IMR-90 (cell line): ENCODE measurements around the gene RNF34. TPM values are rescaled to one million over a fixed set of nuclear protein-coding genes. Genes with fewer than 3 reads are reported as not detected.
"Not testable (repeated sequence)": the region's sequence is repeated elsewhere in the genome, so short reads cannot be mapped to it uniquely, and the experiment has no call there.

Source experiments
- ATAC-seq: fragments of 200-7000 bp; cut with Tn5 transposase; 2 replicates; pipeline ENCODE4 v1.9.1; 2020; ENCODE audit warnings: low read depth, mild to moderate bottlenecking, moderate library complexity
- BruUV-seq: library from RNA; stranded (reverse); fragments of 400-500 nt; replicated peaks from 2 replicates; lab custom pipeline; 2021; lab: Mats Ljungman, UMichigan
- CTCF ChIA-PET: fragments of 300-600 bp; formaldehyde crosslinking; extraction: SDS; loops from one replicate; lab custom pipeline; 2021; ENCODE audit warnings: antibody characterized with exemption; lab: Yijun Ruan, JAX
- POLR2A ChIA-PET: fragments of 300-600 bp; sonication (Branson Sonifier 250); formaldehyde crosslinking; loops from one replicate; lab custom pipeline; 2022; ENCODE audit warnings: antibody characterized with exemption; ENCODE audit not compliant: unreplicated experiment; lab: Charles Lee
- DNase-seq: peaks from one replicate; pipeline ENCODE4 v3.0.0; 2013
- H2AFZ ChIP-seq: replicated peaks from 2 replicates; pipeline ENCODE3; 2013; ENCODE audit warnings: low read length, mild to moderate bottlenecking; ENCODE audit not compliant: poor library complexity
- H2AK5ac ChIP-seq: 2 replicates; pipeline ENCODE4 v1.6.1; 2013; ENCODE audit warnings: low read depth, low read length, inconsistent platforms
- H2AK9ac ChIP-seq: replicated peaks from 2 replicates; pipeline ENCODE3; 2013; ENCODE audit warnings: mild to moderate bottlenecking, low read depth, low read length, moderate library complexity; ENCODE audit not compliant: poor library complexity
- H2BK120ac ChIP-seq: 2 replicates; pipeline ENCODE4 v1.6.1; 2013; ENCODE audit warnings: low read depth, low read length, inconsistent platforms
- H2BK15ac ChIP-seq: 3 replicates; pipeline ENCODE4 v1.6.1; 2013; ENCODE audit warnings: low read depth, low read length, inconsistent platforms
- H2BK20ac ChIP-seq: 2 replicates; pipeline ENCODE4 v1.6.1; 2013; ENCODE audit warnings: low read depth, mild to moderate bottlenecking, inconsistent platforms, low read length, moderate library complexity
- H2BK5ac ChIP-seq: 2 replicates; pipeline ENCODE4 v1.6.1; 2013; ENCODE audit warnings: mild to moderate bottlenecking, low read depth, low read length, inconsistent platforms; ENCODE audit not compliant: poor library complexity, severe bottlenecking
- H3K14ac ChIP-seq: replicated peaks from 2 replicates; pipeline ENCODE4 v1.6.1; 2013; ENCODE audit warnings: low read depth, low read length, inconsistent platforms
- H3K18ac ChIP-seq: 2 replicates; pipeline ENCODE4 v1.6.1; 2013; ENCODE audit warnings: low read depth, low read length, control low read depth
- H3K23ac ChIP-seq: 2 replicates; pipeline ENCODE4 v1.6.1; 2013; ENCODE audit warnings: low read depth, low read length, inconsistent platforms
- H3K27ac ChIP-seq: 2 replicates; pipeline ENCODE4 v1.5.1; 2013; ENCODE audit warnings: mild to moderate bottlenecking, control low read depth, low read length; ENCODE audit not compliant: insufficient read depth
- H3K27me3 ChIP-seq: 2 replicates; pipeline ENCODE4 v1.6.1; 2013; ENCODE audit warnings: low read length; ENCODE audit not compliant: control insufficient read depth, insufficient read depth
- H3K36me3 ChIP-seq: 2 replicates; pipeline ENCODE4 v1.6.1; 2013; ENCODE audit warnings: low read length, mixed read lengths; ENCODE audit not compliant: control insufficient read depth, insufficient read depth
- H3K4ac ChIP-seq: 2 replicates; pipeline ENCODE4 v1.6.1; 2013; ENCODE audit warnings: low read depth, low read length, inconsistent platforms
- H3K4me1 ChIP-seq: 2 replicates; pipeline ENCODE4 v1.6.1; 2013; ENCODE audit warnings: low read length, mixed read lengths; ENCODE audit not compliant: control insufficient read depth, insufficient read depth
- H3K4me2 ChIP-seq: 2 replicates; pipeline ENCODE4 v1.6.1; 2013; ENCODE audit warnings: low read depth, mild to moderate bottlenecking, control low read depth, low read length, moderate library complexity
- H3K4me3 ChIP-seq: 2 replicates; pipeline ENCODE4 v1.5.1; 2013; ENCODE audit warnings: low read depth, mild to moderate bottlenecking, control low read depth, low read length, moderate library complexity; ENCODE audit not compliant: insufficient read depth
- H3K56ac ChIP-seq: 2 replicates; pipeline ENCODE4 v1.6.1; 2013; ENCODE audit warnings: low read length, inconsistent platforms; ENCODE audit not compliant: insufficient read depth; ENCODE audit errors: extremely low read depth
- H3K79me1 ChIP-seq, 2 experiments: 2 replicates each; pipeline ENCODE4 v1.6.1; 2013; ENCODE audit warnings: low read length in 2 of 2, inconsistent platforms in 1 of 2, low read depth in 1 of 2
- H3K9ac ChIP-seq: 2 replicates; pipeline ENCODE4 v1.6.1; 2013; ENCODE audit warnings: low read depth, low read length, control low read depth
- H3K9me1 ChIP-seq: 2 replicates; pipeline ENCODE4 v1.6.1; 2013; ENCODE audit warnings: low read length, inconsistent platforms; ENCODE audit not compliant: insufficient read depth
- H3K9me3 ChIP-seq: 2 replicates; pipeline ENCODE4 v1.6.1; 2013; ENCODE audit warnings: low read length; ENCODE audit not compliant: control insufficient read depth, insufficient read depth
- H4K20me1 ChIP-seq: 2 replicates; pipeline ENCODE4 v1.6.1; 2013; ENCODE audit warnings: low read length, inconsistent platforms; ENCODE audit not compliant: insufficient read depth
- H4K5ac ChIP-seq: 2 replicates; pipeline ENCODE4 v1.6.1; 2013; ENCODE audit warnings: mild to moderate bottlenecking, low read depth, low read length, control low read depth
- H4K8ac ChIP-seq, 2 experiments: 2 replicates each; pipeline ENCODE4 v1.6.1; 2013; ENCODE audit warnings: low read depth in 2 of 2, low read length in 2 of 2, control low read depth in 1 of 2, inconsistent platforms in 1 of 2
- H4K91ac ChIP-seq: 2 replicates; pipeline ENCODE4 v1.6.1; 2013; ENCODE audit warnings: low read depth, low read length, inconsistent platforms; ENCODE audit not compliant: insufficient read depth
- CEBPB ChIP-seq: IDR thresholded peaks from 2 replicates; pipeline ENCODE4 v1.6.1; 2012; ENCODE audit warnings: low read depth, low read length, improper control_type of control experiment
- WGBS, 2 experiments: methylation state at CpG; one replicate each; pipeline versions ENCODE4 v1.1.5 to v1.1.7; 2013; ENCODE audit warnings: missing lambda C conversion rate in 2 of 2; ENCODE audit not compliant: insufficient read length in 1 of 2; ENCODE audit errors: extremely low coverage in 2 of 2; 5-methylcytosine and 5-hydroxymethylcytosine counted together
- dilution Hi-C: fragments of 300-500 bp; cut with HindIII; formaldehyde crosslinking; loops from one replicate; pipeline ENCODE4 v1.14.3; 2018; ENCODE audit warnings: low sequenced_read_pairs; ENCODE audit not compliant: unreplicated experiment
- in situ Hi-C: fragments of 300-500 bp; cut with MboI; formaldehyde crosslinking; loops from 3 replicates; pipeline ENCODE4 v1.14.3; 2019; ENCODE audit warnings: low sequenced_read_pairs, inconsistent platforms, mixed read lengths
- intact Hi-C: fragments of 100-400 bp; cut with micrococcal nuclease; formaldehyde crosslinking; loops from 2 replicates; pipeline ENCODE4 v1.10.0; 2022
- polyA plus RNA-seq, 3 experiments: library from polyadenylated mRNA; depleted of rRNA; stranded (reverse); fragments of >200 nt; gene quantifications; 2 replicates each; pipeline ENCODE4 v1.2.3, GENCODE V29; 2012; ENCODE audit warnings: low replicate concordance in 1 of 3
- total RNA-seq: library from RNA; depleted of rRNA; stranded (reverse); fragments of >200 nt; gene quantifications from 2 replicates; pipeline ENCODE4 v1.2.3, GENCODE V29; 2012

The RNF34 gene
- total and polyA plus RNA-seq, 2 of the 4 experiments (the other 2 are of a cell fraction): 33.2 to 69.5 TPM

GRCh38 chr12:121373755-121374154 lies 26.2 kb upstream of the RNF34 start:
- Histone ChIP-seq H3K23ac (no peak overlapping the region), H3K4me1 (no peaks in the 10 kb centered on the region), H4K91ac (no peak overlapping the region), H4K20me1 (no peaks in the 10 kb centered on the region), H2AK9ac (no peak overlapping the region), H3K18ac (no peak overlapping the region), H3K9me1 (no peaks in the 10 kb centered on the region), H3K9ac (no peak overlapping the region), H3K9me3 (no peaks in the 10 kb centered on the region), H4K5ac (no peak overlapping the region), H3K56ac (no peak overlapping the region), H2BK15ac (no peak overlapping the region), H2BK5ac (no peak overlapping the region), H4K8ac (no peak overlapping the region), H3K4me2 (no peak overlapping the region), H3K27ac (no peak overlapping the region), H3K4ac (no peak overlapping the region), H3K79me1 (no peaks in the 10 kb centered on the region), H3K27me3 (0 out of 2 replicates have a peak, but pooled peaks cover 1% of the 10 kb centered on the region), H2BK20ac (no peak overlapping the region), H2AFZ (no peak overlapping the region), H3K4me3 (no peak overlapping the region), H3K36me3 (no peaks in the 10 kb centered on the region), H2AK5ac (no peak overlapping the region), H3K14ac (no peak overlapping the region), H2BK120ac (no peak overlapping the region)
- DNase-seq (no peak), ATAC-seq (no peak)
- intact Hi-C loops (no loop called here), dilution Hi-C loops (no loop called here), in situ Hi-C loops (no loop called here)
- no TSS peak for BruUV-seq
- ChIA-PET CTCF (no interaction called here), POLR2A (no interaction called here)
- no CpG with 5 or more reads among the region's 6 CpGs for WGBS, 2 experiments
- TF ChIP-seq CEBPB: no peak

GRCh38 chr12:121374336-121374735 lies 25.6 kb upstream of the RNF34 start:
- H4K20me1 ChIP-seq, CTCF ChIA-PET, H3K18ac ChIP-seq, ATAC-seq, POLR2A ChIA-PET, H2AFZ ChIP-seq, H3K27me3 ChIP-seq, H4K8ac ChIP-seq, H3K9me3 ChIP-seq, DNase-seq, H3K27ac ChIP-seq, H2BK5ac ChIP-seq, H4K5ac ChIP-seq, H2BK15ac ChIP-seq, H3K4ac ChIP-seq, H4K91ac ChIP-seq, H3K36me3 ChIP-seq, H3K14ac ChIP-seq, H2BK120ac ChIP-seq, H3K9ac ChIP-seq, H3K79me1 ChIP-seq, H2AK5ac ChIP-seq, H3K4me1 ChIP-seq, H2AK9ac ChIP-seq, in situ Hi-C loops, BruUV-seq, H3K9me1 ChIP-seq, dilution Hi-C loops, H2BK20ac ChIP-seq, H3K56ac ChIP-seq, H3K4me3 ChIP-seq, H3K4me2 ChIP-seq, intact Hi-C loops, H3K23ac ChIP-seq: not testable (repeated sequence)
- WGBS, 2 experiments: 97% methylated on average over 10 of the region's 23 CpGs; no CpG with 5 or more reads in 1 of the 2 experiments
